Measurements from ENCODE around the gene STPG2. TPM values are rescaled to one million over a fixed set of nuclear protein-coding genes. Genes with fewer than 3 reads are reported as not detected.

Gene STPG2
- total RNA-seq, 2 experiments from 2014 or later: not detected

GRCh38 chr4:98098764-98099163, 44.5 kb downstream of the STPG2 start:
- CTCF ChIA-PET: no interaction called here
- POLR2A ChIA-PET: no interaction called here

GRCh38 chr4:98094118-98094517, 49.2 kb downstream of the STPG2 start:
- CTCF ChIA-PET: no interaction called here

GRCh38 chr4:98093662-98094061, 49.6 kb downstream of the STPG2 start:
- ChIA-PET CTCF (no interaction called here), POLR2A (no interaction called here)

More at GRCh38 chr4:98094118-98094517, 49.2 kb downstream of the STPG2 start:
- POLR2A ChIA-PET: no interaction called here

- ChIA-PET CTCF (no interaction called here), POLR2A (no interaction called here)
Observed at GRCh38 chr4:98092833-98093439, 50.3 kb downstream of the STPG2 start.

- ChIA-PET CTCF (no interaction called here), POLR2A (no interaction called here)
Observed at GRCh38 chr4:98081936-98082335, 61.3 kb downstream of the STPG2 start.

GRCh38 chr4:98068495-98068894, 74.8 kb downstream of the STPG2 start:
- POLR2A ChIA-PET: no interaction called here

GRCh38 chr4:98055800-98056501, 87.3 kb downstream of the STPG2 start:
- CTCF ChIA-PET: no interaction called here
- POLR2A ChIA-PET: no interaction called here

More at GRCh38 chr4:98068495-98068894, 74.8 kb downstream of the STPG2 start:
- CTCF ChIA-PET: no interaction called here

GRCh38 chr4:98046665-98047064, 96.6 kb downstream of the STPG2 start:
- POLR2A ChIA-PET: no interaction called here
- CTCF ChIA-PET: no interaction called here

- CTCF ChIA-PET: no interaction called here
- POLR2A ChIA-PET: no interaction called here
Observed at GRCh38 chr4:98030059-98030458, 113.2 kb downstream of the STPG2 start.

- CTCF ChIA-PET: no interaction called here
- POLR2A ChIA-PET: no interaction called here
Observed at GRCh38 chr4:98027827-98028226, 115.4 kb downstream of the STPG2 start.

GRCh38 chr4:98026362-98026761, 116.9 kb downstream of the STPG2 start:
- CTCF ChIA-PET: no interaction called here

GRCh38 chr4:98006814-98007412, 136.4 kb downstream of the STPG2 start:
- POLR2A ChIA-PET: no interaction called here
- CTCF ChIA-PET: no interaction called here

More at GRCh38 chr4:98026362-98026761, 116.9 kb downstream of the STPG2 start:
- POLR2A ChIA-PET: no interaction called here

GRCh38 chr4:98006060-98006459, 137.2 kb downstream of the STPG2 start:
- POLR2A ChIA-PET: no interaction called here

GRCh38 chr4:98000940-98001339, 142.3 kb downstream of the STPG2 start:
- CTCF ChIA-PET: no interaction called here
- POLR2A ChIA-PET: no interaction called here

More at GRCh38 chr4:98006060-98006459, 137.2 kb downstream of the STPG2 start:
- CTCF ChIA-PET: no interaction called here

- POLR2A ChIA-PET: no interaction called here
- CTCF ChIA-PET: no interaction called here
Observed at GRCh38 chr4:97998203-97998602, 145.1 kb downstream of the STPG2 start.

GRCh38 chr4:97994765-97995465, 148.4 kb downstream of the STPG2 start:
- ChIA-PET POLR2A (no interaction called here), CTCF (no interaction called here)

- CTCF ChIA-PET: no interaction called here
Observed at GRCh38 chr4:97990409-97990808, 152.9 kb downstream of the STPG2 start.

GRCh38 chr4:97987019-97987648, 156.1 kb downstream of the STPG2 start:
- ChIA-PET CTCF (no interaction called here), POLR2A (no interaction called here)

More at GRCh38 chr4:97990409-97990808, 152.9 kb downstream of the STPG2 start:
- POLR2A ChIA-PET: no interaction called here

- POLR2A ChIA-PET: no interaction called here
- CTCF ChIA-PET: no interaction called here
Observed at GRCh38 chr4:97984545-97985131, 158.6 kb downstream of the STPG2 start.

- ChIA-PET CTCF (no interaction called here), POLR2A (no interaction called here)
Observed at GRCh38 chr4:97978791-97979488, 164.3 kb downstream of the STPG2 start.

Measured in activated CD8-positive, alpha-beta memory T cell treated with anti-CD3 and anti-CD28 coated beads for 36 hours (primary cell).